ENCODE data around the gene MYBBP1A.

DNA sequence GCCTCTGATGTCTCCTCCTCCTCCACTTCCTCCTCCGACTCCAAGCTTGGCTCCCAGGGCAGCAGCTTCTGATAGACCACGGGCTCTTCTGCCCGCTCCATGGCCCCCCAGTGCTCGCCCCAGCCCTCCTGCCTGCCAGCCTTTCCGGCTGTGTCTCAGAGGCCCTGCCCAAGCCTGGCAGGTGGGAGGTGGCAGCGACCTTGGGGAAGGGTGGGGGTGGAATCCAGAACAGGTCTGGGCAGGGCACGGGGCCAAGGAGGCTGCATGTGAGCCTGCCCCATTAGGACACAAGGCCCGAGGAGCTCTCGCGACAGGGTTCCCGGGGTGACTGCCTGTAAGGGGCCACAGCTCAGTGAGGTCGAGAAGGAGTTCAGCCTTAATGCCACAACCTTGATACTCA is 5.2 kb upstream of the MYBBP1A start, which contains the start of gene GGT6:
- no peak for TF ChIP-seq POLR2A (IDR thresholded peaks at IDR 0.05)
- TF ChIP-seq, protein P1, sequence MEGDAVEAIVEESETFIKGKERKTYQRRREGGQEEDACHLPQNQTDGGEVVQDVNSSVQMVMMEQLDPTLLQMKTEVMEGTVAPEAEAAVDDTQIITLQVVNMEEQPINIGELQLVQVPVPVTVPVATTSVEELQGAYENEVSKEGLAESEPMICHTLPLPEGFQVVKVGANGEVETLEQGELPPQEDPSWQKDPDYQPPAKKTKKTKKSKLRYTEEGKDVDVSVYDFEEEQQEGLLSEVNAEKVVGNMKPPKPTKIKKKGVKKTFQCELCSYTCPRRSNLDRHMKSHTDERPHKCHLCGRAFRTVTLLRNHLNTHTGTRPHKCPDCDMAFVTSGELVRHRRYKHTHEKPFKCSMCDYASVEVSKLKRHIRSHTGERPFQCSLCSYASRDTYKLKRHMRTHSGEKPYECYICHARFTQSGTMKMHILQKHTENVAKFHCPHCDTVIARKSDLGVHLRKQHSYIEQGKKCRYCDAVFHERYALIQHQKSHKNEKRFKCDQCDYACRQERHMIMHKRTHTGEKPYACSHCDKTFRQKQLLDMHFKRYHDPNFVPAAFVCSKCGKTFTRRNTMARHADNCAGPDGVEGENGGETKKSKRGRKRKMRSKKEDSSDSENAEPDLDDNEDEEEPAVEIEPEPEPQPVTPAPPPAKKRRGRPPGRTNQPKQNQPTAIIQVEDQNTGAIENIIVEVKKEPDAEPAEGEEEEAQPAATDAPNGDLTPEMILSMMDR (IDR thresholded peaks at IDR 0.05) = no peak
